Muscle of arm (tissue), 12 donors: ENCODE data around the gene ATXN7L1. TPM values are rescaled to one million over a fixed set of nuclear protein-coding genes. Genes with fewer than 3 reads are reported as not detected.
"Not testable (repeated sequence)": the region's sequence is repeated elsewhere in the genome, so short reads cannot be mapped to it uniquely, and the experiment has no call there.

Experiments
- DNase-seq: peaks from one replicate; pipeline ENCODE4 v3.0.0-alpha.2; 2013
- polyA plus RNA-seq, 12 donors: library from polyadenylated mRNA; unstranded; fragments of 120-200 nt; gene quantifications; one replicate each; pipeline ENCODE4 v1.2.1, GENCODE V29; 2013; ENCODE audit not compliant: insufficient read length in 12 of 12

Gene ATXN7L1
- polyA plus RNA-seq, 12 donors = 6.3 to 19.2 (median 8.0) TPM; not detected in 1

DNA sequence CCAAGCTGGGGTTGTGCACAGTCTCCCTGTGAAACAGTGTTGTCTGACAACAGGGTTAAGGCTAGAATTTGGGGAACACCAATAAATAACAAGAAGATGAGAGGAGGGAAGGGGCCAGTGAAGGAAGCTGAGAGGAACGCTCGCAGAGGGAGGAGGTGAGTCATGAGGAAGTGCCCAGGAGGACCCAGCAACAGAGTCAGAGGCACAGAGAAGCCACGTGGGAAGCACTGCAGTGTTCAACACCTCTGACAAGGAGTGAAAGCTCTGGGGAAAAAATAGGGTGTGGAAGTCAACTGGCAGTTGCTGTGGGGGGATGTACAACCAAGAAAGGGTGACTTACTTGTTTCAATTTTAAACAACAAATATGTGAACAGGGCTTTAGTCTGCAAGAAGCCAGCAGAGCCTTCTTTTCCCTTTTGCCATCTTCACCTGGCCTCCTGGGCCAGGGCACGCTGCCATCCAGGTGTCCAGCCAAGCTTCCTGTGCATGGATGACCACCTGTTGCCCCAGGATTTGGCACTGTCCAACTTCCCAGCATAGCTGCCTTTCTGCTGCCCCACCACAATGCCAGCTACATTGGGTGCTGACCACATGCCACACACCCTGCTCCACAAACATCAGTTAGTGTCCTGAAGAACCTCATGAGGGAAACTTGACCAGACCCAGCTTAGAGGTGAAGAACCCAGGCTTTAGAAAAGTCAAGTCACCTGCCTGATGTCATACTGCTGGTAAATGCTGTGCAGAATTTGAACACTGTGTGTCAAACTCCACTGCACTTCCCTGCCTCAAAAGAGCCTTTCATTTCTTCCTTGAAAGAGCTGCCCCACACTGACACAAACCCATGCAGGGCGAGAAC, 69.6 kb downstream of the ATXN7L1 start:
- DNase-seq = no peak

DNA sequence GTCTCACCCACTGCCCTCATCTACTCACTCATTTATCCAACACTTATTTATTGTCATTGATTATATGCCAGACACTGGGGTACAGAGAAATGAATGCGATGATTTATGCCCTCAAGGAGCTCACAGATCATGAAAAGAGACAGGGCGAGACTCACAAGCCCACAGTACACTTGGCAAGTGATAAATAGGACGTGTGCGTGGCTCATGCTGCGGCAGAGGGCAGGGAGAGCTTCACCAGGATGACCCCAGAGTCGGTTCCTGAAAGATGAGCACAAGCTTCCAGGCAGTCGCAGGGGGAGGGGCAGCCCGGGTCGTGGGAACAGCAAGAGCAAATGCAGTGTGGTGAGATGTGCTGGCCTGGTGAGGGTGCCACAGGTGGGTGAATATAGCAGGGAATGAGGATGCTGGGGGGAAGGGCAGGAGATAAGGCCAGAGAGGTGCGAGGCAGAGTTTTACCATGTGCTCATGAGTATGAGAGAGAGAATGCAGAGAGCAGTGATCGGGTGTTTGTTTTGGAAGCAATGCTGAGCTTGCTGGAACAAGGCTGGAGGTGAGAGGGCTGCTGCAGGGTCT, 70.9 kb downstream of the ATXN7L1 start:
- DNase-seq = no peak

DNA sequence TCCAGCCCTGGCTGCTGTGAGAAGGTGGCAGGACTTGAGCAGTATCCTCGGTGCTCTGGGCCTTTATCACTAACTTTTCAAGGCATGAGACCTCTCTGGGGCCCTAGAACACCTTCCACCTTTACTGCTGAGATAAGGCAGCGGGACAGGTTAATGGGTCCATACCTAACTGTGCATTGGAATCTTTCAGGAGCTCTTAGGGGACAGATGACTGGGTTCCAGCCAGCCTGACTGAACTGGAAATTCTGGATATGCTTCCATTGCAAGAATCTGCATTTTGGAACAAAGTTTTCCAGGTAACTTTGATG, 73.0 kb downstream of the ATXN7L1 start:
- no peak for DNase-seq

DNA sequence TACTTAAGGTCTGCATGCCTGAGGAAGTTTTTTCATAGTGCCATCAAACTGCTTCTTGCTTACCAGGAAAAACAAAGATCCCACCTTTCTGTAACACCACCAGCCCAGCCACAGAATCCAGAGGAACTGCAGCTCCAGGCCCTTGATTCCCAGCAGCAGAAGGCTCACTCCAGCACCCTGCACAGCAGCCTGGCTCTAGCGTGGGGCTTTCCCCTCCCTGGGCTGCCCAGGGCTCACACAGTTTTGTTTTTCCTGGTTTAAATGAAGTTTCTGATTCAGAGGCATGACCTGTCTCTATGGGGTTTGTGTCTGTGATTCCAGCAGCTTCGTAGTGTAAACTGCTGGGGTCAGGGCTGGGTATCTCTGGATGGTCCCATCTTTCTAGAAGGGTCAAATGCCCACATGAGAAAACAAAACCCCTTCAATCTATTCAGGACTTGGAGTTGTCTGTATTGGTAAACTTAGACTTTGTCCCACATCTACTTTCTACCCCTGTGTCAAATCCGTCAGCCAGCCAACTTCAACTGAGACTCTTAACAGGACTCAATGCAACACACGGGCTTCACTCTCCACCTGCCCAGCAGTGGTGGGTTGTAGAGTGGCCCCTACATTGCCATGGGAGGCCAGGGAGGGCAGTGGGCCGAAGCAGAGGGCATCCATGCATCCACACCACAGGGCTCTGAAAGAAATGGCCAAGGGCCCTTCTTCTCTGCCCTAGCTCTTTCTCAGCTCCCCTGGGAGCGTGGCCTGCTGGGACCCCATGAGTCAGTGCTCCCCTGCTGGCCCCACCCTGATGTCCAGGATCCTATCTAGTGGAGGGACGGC, 73.6 kb downstream of the ATXN7L1 start:
- DNase-seq = no peak

DNA sequence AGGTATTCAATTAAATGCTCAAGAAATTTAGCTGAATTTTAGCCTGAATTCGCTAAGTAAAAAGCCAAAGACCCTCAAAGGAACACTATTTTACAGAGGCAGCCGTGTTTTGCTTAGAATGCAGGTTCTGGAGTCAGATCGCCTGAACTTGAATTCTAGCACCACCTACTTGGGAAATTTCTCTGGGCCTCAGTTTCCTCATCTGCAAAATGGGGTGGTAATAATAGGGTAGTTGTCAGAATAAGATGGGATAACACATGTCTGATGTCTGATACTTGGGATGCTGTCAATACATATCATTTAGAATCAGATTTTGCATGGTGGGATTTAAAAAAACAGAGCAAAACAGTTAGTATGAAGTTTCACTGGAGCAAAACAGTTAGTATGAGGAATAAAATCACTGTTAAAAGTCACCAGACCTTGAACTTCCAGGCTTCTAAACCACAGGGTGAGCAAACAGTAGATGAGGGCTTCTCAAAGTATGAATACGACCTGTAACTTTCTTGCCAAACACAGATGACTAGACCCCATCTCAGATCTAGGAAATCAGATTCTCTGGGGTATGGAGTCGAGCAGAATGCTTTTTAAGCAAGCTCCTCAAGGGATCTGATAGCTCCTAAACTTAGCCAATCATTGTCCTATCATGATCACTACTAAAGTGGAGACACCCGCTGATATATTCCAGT, 75.4 kb downstream of the ATXN7L1 start:
- DNase-seq = no peak

DNA sequence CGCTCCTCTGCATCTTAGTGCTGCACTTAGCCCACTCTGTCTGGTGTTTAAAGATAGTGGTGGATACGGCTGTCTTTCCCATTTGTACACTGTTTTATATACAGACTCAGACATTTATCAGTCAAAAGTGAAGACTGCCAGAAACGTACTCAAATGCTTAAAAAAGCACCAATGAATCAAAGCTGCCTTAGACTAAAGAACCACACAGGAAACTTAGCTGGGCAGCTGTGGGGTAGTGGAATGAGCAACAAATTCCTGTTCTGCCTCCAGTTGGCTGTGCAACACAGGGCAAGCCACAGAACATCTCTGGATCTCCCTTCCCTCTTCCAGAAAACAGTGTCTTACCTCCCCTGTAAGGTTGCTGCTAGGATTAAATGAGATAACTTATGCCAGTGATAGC, 76.0 kb downstream of the ATXN7L1 start:
- no peak for DNase-seq

DNA sequence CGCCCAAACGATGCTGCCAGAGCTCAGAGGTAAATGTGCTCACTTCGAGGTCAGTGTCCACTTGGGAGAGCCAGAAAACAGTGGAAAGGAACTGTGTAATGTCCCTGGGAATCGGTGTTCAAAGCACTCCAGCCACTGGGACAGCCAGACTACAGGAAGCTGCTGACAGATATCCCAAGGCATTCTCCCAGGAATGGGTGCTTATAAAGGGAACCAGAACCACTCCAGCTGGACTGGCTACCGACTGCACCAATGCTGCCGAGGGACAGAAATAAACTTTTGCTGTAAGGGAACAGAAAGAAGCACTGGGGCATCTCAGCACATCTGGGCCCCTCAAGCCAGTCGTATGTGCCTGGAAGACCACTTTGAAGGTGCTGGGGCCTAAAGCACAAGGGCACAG, 76.7 kb downstream of the ATXN7L1 start:
- no peak for DNase-seq

DNA sequence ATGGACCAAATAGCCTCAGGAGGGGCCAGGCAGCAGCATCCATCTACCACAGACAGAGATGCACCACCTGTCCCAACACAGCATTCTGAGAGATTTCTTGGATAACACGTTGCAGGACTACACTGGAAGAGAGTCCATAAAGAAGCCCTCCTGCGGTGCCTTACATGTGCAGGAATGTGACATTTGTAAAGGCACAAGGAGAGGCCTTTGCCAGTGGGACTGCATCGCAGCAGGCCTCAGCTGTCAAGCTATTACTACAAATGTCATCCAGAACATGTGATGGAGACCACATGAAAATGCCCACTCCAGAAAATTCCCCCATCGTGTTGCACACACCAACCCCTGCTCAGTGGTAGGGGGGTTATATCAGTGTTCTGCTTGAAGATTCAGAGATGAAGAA, 77.4 kb downstream of the ATXN7L1 start:
- DNase-seq = no peak

DNA sequence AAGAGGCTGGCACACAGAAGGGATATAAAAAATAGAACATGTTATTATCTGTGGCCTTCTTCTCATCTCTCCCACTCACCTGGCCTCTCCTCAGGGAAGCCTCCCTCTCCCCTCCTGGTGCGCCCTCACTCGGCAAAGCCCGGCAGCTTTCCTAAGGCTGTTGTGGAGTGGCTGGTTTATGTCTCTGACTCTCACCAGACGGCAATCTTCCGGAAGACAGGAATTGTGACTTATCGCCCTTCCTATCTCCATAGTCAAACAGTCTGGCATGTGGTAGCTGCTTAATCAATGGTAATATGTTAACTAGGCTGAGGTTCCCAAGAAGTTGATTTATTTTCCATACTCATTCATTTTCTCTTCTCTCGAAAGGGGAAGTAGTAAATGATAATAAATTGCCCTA, 78.7 kb downstream of the ATXN7L1 start:
- DNase-seq = no peak

DNA sequence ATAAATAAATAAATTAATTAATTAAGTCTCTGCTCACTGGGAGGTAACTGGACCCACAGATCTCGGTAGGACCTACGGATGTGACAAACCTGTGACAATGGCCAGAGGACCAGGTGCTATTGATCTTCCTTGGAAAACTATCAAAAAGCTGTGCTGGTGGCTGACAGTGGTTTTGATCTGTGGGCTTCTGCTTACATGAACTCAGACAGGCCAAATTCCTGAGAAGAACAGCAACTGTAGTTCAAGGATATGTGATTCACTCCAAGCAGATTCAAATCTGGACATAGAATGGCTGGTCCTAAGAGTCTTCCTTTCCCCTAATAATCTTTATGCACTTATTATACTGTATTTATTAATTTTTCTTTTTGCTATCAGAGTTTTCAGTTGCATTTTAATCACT, 80.0 kb downstream of the ATXN7L1 start:
- DNase-seq = no peak

DNA sequence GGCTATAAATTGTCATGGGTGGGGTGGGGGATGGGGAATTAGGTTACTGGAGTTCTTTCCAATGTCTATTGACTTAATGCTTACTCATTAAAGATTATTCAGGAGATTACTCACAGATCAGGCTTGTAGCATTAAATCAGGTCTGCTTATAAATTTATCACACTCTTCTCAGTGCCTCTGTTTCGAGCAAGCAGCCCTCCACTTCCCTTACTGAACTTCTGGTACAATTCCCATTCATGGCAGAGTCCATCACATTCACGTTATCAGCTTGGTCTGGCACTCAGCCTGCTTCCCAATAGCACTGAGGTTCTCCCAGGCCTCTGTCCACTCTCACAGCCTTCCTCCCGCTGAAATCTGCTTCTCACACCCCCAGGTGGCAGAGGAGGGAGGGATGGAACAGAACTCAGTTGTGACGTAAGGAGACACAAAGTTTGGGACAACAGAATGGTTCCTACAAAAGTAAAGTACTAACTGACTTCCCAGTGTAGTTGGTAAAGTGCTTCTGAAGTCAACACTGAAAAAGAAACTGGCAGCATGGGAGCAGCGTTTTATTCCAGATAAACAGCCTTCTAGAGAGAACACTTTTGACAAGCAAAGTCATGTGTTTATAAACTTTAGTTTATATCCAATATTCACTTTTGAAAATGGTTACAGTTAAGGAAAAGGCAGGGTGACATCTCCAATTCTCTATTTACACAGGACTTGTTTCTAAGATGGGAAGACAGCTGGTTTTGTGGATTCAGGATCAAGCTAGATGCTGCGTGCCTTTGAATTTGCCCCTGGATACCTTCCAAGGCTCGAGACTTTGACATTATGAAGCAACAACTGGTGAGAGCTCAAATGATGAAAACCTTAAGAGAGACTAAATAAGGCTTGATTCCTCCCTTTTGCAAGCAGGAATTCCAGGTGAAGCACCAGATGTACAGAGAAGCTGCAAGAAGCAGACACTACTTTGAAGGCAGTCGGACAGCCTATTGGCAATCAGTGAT, 81.4 kb downstream of the ATXN7L1 start:
- DNase-seq = peak; percentile 26

DNA sequence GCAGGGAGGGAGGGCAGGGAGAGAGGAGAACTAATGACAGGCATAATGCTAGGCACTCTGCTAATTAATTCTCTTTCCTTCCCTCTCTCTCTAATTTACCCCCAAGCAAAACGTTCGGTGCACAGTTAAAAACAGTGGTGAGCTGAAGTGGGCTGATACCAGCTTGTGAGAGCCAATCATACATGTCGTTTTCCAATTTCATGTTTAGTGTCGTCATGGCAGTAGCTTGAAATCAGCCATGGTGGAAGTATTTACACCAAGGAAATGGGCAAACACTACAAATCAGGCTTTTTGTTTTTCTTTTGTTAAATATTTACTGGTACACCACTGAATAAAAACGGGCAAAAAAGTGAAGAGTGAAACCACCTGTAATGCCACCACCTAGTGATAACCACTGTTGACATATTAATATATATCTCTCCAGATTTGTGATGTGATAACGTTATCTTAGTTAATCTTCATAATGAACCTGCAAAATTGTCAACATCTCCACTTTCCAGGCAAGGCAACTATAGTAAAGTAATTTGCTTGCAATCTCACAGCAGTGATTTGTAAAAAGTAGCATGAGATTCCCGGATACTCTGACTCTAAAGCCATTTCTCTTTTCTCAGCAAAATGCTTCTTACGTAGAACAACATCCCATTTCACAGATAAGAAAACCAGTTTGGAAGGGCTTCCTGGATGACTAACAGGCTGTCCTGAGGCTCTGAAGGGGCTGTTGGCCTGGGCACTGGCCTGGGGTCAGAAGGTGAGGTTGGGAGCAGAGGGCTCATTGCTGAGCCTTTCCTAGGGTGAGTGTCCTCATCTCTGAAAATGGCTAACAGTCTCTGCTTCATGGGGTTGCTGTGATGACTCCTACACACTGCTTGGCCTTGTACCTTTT, 83.7 kb downstream of the ATXN7L1 start:
- no peak for DNase-seq

DNA sequence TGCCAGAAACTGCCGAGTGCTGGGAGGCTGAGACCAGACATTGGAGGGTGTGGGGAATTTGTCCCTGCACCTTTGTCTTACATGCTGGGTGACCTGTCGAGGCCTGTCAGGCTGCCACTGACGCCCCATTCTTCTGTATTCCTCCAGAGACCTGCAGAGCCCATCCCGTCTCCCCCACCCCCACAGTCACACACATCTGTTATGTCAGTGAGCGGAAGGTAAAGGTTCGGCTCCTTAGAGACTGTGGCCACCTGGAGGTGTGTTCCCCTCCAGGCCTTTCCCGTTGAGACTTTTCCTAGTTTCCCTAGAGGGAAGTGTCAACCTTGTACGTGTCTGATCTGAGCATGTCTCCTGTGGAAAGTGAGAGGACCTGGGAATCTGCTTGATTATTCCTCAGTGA, 84.5 kb downstream of the ATXN7L1 start:
- no peak for DNase-seq

DNA sequence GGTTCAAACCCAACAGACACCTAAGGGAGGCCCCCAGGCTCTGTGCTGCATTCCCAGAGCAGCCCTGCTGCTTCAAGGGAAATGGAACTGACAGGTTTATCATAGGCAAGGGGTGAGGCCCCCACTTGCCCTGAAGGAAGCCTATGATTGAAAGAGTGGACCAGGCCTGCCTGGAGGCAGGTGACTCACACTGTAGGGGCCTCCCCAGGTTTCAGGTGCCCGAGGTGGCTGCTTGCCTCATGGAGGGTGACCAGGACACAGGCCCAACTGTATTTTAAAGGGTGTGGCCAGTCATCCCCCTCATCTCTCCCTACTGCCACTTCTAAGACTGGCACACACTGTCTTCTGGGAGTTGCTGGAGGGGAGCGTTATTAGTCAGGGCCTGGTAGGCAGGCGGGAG, 85.4 kb downstream of the ATXN7L1 start:
- no peak for DNase-seq

DNA sequence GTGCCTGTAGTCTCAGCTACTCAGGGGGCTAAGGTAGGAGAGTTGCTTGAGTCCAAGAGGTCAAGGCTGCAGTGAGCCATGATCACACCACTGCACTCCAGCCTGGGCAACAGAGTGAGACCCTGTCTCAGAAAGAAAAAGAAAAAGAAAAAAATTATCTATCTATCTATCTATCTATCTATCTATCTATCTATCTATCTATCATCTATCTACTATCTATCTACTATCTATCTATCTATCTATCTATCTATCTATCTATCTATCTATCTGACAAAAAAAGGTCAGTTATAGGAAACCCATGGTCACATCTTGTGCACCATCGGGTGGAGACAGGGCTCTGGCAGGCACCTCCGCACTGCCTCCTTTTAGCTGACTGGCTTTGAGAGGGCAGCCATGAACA, 85.9 kb downstream of the ATXN7L1 start:
- not testable (repeated sequence) for DNase-seq

DNA sequence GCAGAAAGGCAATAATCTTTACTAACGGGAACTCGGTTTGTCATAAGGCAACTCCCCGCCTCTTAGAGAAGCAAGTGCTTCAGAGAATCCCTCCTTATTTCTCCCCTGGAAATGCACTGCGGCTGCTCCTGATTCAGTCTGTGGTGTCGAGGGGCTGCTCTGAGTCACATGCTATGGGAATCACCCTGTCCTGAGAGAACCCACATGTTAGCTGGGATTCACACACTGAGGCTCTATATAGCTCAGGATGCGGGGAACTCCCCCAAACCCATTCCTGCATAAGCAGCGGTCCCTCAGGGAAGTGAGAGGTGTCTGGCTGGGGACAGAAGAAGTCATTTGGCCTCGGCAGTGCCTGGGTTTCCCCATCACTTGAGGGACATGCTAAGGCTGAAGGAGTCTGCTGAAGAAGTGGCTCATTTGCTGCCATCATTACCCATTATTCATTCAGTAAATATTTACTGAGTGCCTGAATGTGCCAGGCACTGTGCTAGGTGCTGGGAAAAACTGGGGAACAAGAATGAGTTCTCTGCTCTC, 87.5 kb downstream of the ATXN7L1 start:
- DNase-seq = no peak

DNA sequence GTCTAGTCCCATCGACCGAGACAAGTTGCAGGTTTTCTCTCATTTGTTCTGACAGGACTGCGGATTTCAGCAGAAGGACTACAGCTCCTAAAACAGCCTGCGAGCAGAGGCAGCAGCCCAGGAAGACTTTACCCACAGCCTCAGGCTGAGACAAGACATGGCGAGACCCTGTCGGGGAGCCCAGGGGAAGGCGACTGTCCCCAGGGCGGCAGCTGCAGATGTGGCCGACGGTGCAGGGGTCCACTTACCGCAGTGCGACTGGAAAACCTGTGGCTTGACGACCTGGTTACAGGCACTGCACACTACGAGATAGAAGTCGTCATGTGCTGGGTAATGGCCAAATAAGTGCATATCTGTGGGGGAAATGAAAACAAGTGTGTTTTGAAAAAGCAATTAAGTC, 88.0 kb downstream of the ATXN7L1 start:
- DNase-seq = no peak

DNA sequence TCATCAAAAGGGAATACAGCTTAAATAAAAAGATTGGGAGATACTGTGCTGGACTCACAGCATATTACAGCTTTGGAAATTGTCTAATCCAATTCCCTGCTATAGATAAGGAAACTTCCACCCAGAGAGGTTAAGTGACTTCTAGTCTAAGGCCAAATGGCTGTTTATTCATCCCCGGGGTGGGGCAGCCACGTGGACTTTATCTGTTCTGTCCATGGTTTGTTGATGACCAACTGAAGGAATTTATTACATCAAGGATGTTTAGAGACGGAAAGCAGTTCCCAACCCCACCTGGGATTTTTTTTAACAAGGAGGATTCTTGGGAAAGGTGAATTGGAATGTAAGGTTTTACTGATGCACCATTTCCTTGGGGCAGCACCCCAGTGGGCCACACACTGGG, 88.6 kb downstream of the ATXN7L1 start:
- no peak for DNase-seq
